SU-DHL-6 (cell line): ENCODE data around the gene MARS1.

Experiments used
- EZH2phosphoT487 ChIP-seq: fragments of 200-600 bp; sonication (generic), shearing (Covaris generic); conservative IDR thresholded peaks from 2 replicates; pipeline ENCODE4 v1.6.1; 2018; ENCODE audit warnings: mild to moderate bottlenecking, antibody characterized with exemption, low read length, moderate library complexity, mixed read lengths
- TF ChIP-seq, protein P1 (sequence below): fragments of 200-600 bp; sonication (generic); IDR thresholded peaks from one replicate; pipeline ENCODE4 v1.5.1; 2017; ENCODE audit warnings: antibody characterized with exemption, mild to moderate bottlenecking, low read length, moderate library complexity; ENCODE audit not compliant: insufficient read depth, poor library complexity, severe bottlenecking

DNA sequence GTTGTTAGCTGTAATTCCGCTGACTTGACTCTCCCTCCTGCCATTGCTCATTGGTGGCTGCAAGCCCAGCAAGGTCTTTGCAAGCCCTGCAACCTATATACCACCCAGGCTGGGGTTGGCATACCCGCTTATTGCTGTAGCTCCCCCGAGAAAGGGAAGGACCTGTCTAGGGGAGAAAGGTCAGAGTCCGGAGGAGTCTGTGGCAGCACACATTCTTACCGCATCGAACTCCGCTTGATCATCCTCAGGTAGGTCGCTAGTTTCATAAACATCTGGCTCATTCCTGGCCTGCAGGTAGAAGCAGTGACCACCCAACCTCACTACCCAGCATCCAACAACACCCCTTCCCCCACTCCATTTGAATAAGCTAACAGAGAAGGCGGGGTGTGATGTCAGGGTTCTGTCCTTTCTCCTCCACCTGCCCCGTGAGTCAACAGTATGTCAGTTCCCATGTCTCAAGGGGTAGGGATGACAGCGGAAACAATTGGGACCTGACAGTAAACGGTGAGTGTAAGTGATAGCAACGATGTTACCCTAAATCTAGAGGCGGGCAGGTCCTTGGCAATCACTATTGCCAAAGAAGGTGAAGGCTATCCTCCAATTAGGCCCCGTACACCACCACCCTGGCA, 58.1 kb downstream of the MARS1 start:
- TF ChIP-seq, protein P1, sequence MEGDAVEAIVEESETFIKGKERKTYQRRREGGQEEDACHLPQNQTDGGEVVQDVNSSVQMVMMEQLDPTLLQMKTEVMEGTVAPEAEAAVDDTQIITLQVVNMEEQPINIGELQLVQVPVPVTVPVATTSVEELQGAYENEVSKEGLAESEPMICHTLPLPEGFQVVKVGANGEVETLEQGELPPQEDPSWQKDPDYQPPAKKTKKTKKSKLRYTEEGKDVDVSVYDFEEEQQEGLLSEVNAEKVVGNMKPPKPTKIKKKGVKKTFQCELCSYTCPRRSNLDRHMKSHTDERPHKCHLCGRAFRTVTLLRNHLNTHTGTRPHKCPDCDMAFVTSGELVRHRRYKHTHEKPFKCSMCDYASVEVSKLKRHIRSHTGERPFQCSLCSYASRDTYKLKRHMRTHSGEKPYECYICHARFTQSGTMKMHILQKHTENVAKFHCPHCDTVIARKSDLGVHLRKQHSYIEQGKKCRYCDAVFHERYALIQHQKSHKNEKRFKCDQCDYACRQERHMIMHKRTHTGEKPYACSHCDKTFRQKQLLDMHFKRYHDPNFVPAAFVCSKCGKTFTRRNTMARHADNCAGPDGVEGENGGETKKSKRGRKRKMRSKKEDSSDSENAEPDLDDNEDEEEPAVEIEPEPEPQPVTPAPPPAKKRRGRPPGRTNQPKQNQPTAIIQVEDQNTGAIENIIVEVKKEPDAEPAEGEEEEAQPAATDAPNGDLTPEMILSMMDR = no peak
- no peak for TF ChIP-seq EZH2phosphoT487
